Stimulated activated CD4-positive, alpha-beta T cell treated with anti-CD3 and anti-CD28 coated beads, Interleukin-1b, Interleukin-23, amount 100 ng/mL, for 1 hour (primary cell): Measurements from ENCODE around the gene COL20A1.

ENCODE experiments used
- DNase-seq, 2 donors: peaks; one replicate each; pipeline ENCODE4 v3.0.0-alpha.2; 2020; ENCODE audit warnings: low read depth in 2 of 2

COL20A1 gene

GRCh38 chr20:63278661-63279060 is 14.3 kb upstream of the COL20A1 start:
- DNase-seq, result no peak

GRCh38 chr20:63279931-63280330 is 13.1 kb upstream of the COL20A1 start:
- no peak for DNase-seq

GRCh38 chr20:63280371-63280770 is 12.6 kb upstream of the COL20A1 start:
- DNase-seq, result no peak

GRCh38 chr20:63280929-63281545 is 11.9 kb upstream of the COL20A1 start:
- no peak for DNase-seq

- DNase-seq, result no peak
Observed at GRCh38 chr20:63281742-63282665, 11.0 kb upstream of the COL20A1 start.

GRCh38 chr20:63282946-63283345 is 10.0 kb upstream of the COL20A1 start:
- DNase-seq, result no peak

GRCh38 chr20:63283397-63284082 is 9.4 kb upstream of the COL20A1 start:
- DNase-seq, result no peak

GRCh38 chr20:63284083-63284440 is 8.9 kb upstream of the COL20A1 start:
- DNase-seq, result no peak

- no peak for DNase-seq
Observed at GRCh38 chr20:63284544-63284949, 8.4 kb upstream of the COL20A1 start.

- DNase-seq, result no peak
Observed at GRCh38 chr20:63284981-63285524, 7.9 kb upstream of the COL20A1 start.

- DNase-seq, result no peak
Observed at GRCh38 chr20:63285636-63286615, 7.1 kb upstream of the COL20A1 start.

GRCh38 chr20:63286781-63287696 is 5.9 kb upstream of the COL20A1 start:
- DNase-seq, result no peak

GRCh38 chr20:63287697-63288580 is 5.0 kb upstream of the COL20A1 start:
- DNase-seq, result no peak

- DNase-seq, result no peak
Observed at GRCh38 chr20:63288581-63289251, 4.3 kb upstream of the COL20A1 start.

- no peak for DNase-seq
Observed at GRCh38 chr20:63289311-63290135, 3.5 kb upstream of the COL20A1 start.

- DNase-seq, result no peak
Observed at GRCh38 chr20:63290136-63290676, 2.8 kb upstream of the COL20A1 start.
